ENCODE measurements around the gene POLR3K.

DNA sequence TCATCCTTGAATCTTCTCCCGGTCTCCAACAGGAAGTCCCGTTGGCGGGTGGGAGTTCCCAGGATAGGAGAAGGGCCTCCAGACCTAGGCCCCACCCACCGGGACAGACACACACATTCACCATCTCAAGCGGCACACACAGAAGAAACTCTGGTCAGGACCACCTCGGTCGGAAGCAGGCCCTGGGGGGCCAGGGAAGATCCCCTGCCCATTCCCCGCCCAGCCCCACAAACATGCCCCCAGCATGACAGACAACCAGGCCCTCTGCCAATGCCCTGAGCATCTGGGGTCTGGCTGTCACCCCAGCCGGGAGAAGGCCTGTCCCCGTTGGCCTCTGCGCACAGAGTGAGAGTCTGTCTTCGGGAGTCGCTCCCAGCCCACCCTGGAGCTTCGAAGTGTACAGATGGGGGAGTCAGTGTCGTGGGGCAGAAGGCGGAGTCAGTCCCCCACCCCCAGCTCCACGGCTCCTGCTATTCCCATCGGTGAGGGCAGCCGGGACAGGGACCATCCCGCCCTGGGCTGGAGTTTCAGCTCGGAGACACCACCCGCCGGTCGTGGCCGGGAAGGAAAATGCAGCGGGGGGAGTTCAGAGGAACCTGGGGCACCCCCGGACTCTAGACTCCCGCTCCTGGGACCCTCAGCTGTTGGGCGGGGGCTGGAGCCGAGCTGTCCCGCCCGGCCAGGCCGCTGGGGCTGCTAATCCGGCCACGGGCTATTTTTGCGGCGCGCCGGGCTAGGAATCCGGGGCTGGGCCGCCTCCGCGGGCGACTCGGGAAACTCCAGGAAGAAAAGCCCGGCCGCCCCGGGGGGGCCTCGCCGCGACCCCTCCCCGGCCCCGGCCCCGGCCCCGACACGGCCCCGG, 18.4 kb upstream of the POLR3K start:
- TF ChIP-seq, protein P1, sequence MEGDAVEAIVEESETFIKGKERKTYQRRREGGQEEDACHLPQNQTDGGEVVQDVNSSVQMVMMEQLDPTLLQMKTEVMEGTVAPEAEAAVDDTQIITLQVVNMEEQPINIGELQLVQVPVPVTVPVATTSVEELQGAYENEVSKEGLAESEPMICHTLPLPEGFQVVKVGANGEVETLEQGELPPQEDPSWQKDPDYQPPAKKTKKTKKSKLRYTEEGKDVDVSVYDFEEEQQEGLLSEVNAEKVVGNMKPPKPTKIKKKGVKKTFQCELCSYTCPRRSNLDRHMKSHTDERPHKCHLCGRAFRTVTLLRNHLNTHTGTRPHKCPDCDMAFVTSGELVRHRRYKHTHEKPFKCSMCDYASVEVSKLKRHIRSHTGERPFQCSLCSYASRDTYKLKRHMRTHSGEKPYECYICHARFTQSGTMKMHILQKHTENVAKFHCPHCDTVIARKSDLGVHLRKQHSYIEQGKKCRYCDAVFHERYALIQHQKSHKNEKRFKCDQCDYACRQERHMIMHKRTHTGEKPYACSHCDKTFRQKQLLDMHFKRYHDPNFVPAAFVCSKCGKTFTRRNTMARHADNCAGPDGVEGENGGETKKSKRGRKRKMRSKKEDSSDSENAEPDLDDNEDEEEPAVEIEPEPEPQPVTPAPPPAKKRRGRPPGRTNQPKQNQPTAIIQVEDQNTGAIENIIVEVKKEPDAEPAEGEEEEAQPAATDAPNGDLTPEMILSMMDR (IDR thresholded peaks at IDR 0.05) = peak in 2 of 12 donors; percentile 11 to 30
- TF ChIP-seq POLR2A (IDR thresholded peaks at IDR 0.05) = peak in 1 of 2 donors; percentile 50
